Measurements from ENCODE around the gene DISP3.

DNA sequence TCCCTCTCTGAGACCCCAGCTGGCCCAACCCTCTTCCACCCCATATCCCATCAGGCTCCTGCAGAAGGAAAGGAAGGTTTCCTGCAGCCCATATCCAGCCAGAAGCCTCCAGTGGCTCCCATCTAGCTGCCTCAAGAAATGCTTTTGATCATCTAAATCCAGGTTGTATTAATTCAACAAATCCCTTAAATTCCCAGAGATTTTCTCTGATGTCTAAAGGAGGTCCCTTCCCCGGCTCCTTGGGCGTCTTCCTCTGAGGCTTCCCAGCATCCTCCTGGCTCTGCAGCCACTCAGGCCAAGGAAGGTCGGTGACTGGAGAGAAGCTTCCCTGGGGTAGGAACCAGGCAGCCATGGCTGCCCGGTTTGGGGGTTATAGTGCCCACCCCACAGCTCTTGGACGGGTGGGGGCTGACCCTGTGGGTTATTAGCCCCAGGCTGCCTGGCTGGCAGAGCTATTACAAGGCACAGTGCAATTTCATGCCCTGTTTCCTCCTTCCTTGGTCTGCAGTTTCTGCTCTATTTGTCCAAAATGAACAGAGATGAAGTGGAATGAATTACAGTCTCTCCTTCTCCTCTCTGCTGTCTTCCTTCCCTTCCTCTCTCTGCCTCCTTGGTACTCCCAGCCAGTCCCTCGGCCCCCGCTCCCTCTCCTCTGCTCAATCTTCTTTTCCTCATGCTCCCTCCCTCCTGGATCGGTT, 34.8 kb upstream of the DISP3 start:
- TF ChIP-seq CTCF (optimal IDR thresholded peaks at IDR 0.05 in 1 of 3, IDR thresholded peaks at IDR 0.05 in 1 of 3, conservative IDR thresholded peaks at IDR 0.05 in 1 of 3; ENCODE audit: extremely low read depth in 1 of 3, insufficient read depth in 2 of 3, low read length in 3 of 3) (no peak), EZH2 (IDR thresholded peaks at IDR 0.05; ENCODE audit: low read length) (no peak)
